Activated naive CD8-positive, alpha-beta T cell treated with anti-CD3 and anti-CD28 coated beads for 36 hours (primary cell): ENCODE measurements around the gene ITGA3. TPM values are rescaled to one million over a fixed set of nuclear protein-coding genes. Genes with fewer than 3 reads are reported as not detected.

Experiments
- DNase-seq: peaks from one replicate; pipeline ENCODE4 v3.0.0; 2021
- H3K27ac Mint-ChIP-seq: one replicate; pipeline ENCODE4 v1.8.0; 2022; ENCODE audit warnings: mild to moderate bottlenecking, moderate library complexity, mixed read lengths
- H3K27me3 Mint-ChIP-seq: one replicate; pipeline ENCODE4 v1.8.0; 2022; ENCODE audit warnings: mild to moderate bottlenecking, mixed read lengths
- H3K36me3 Mint-ChIP-seq: one replicate; pipeline ENCODE4 v1.8.0; 2021; ENCODE audit warnings: mild to moderate bottlenecking, mixed read lengths
- H3K4me1 Mint-ChIP-seq: one replicate; pipeline ENCODE4 v1.8.0; 2021; ENCODE audit warnings: mixed read lengths
- H3K4me3 Mint-ChIP-seq: one replicate; pipeline ENCODE4 v1.8.0; 2022; ENCODE audit warnings: mild to moderate bottlenecking, moderate library complexity, mixed read lengths
- H3K9me3 Mint-ChIP-seq: one replicate; pipeline ENCODE4 v1.8.0; 2022; ENCODE audit warnings: mixed read lengths
- total RNA-seq, 2 experiments: library from RNA; stranded (reverse); gene quantifications; one replicate each; pipeline ENCODE4 v1.2.3, GENCODE V29; 2021

Gene ITGA3
- 1 to 10 TPM; 3.7 to 5.1 TPM for total RNA-seq

- H3K27me3 Mint-ChIP-seq, result peaks cover 4% of the 10 kb centered on the region
- H3K36me3 Mint-ChIP-seq, result no peaks in the 10 kb centered on the region
- peak within 1 kb of the TSS; percentile 84 for H3K4me3 Mint-ChIP-seq
- peak; percentile 64 for DNase-seq
- peak within 1 kb of the TSS; percentile 56 for H3K27ac Mint-ChIP-seq
- peaks cover 26% of the 10 kb centered on the region for H3K4me1 Mint-ChIP-seq
- no peaks in the 10 kb centered on the region for H3K9me3 Mint-ChIP-seq
Measured at GRCh38 chr17:50055426-50056216, at the start of gene ITGA3. Gene ITGA3 (plus strand): TSS chr17:50056110. CDS start chr17:50056440, 330 bp downstream.

DNA sequence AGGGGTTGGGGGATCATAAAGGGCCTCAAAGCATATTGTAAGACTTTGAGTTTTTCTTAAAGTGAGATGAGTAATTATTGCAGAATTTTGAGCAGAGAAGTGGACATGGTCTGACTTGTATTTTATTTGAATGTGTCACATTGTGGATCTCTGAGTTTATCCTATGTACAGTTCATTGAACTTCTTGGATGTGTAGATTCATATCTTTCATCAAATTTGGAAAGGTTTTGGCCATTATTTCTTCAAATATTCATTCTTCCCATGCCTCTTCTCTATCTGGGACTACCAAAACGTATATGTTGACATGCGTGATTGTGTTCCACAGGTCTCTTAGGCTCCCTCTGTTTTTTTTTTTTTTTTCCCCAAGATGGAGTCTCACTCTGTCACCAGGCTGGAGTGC, 46.6 kb upstream of the ITGA3 start:
- peaks cover 40% of the 10 kb centered on the region for H3K27me3 Mint-ChIP-seq
- DNase-seq, result no peak
- H3K9me3 Mint-ChIP-seq, result peaks cover 23% of the 10 kb centered on the region
- no peak overlapping the region for H3K27ac Mint-ChIP-seq
- no peak overlapping the region for H3K4me3 Mint-ChIP-seq
- H3K36me3 Mint-ChIP-seq, result no peaks in the 10 kb centered on the region
- H3K4me1 Mint-ChIP-seq, result no peaks in the 10 kb centered on the region

- no peak overlapping the region for H3K27ac Mint-ChIP-seq
- H3K4me1 Mint-ChIP-seq, result no peaks in the 10 kb centered on the region
- no peak for DNase-seq
- peaks cover 33% of the 10 kb centered on the region for H3K27me3 Mint-ChIP-seq
- no peaks in the 10 kb centered on the region for H3K36me3 Mint-ChIP-seq
- peaks cover 30% of the 10 kb centered on the region for H3K9me3 Mint-ChIP-seq
- H3K4me3 Mint-ChIP-seq, result no peak overlapping the region
Measured at GRCh38 chr17:50013079-50013478, 42.8 kb upstream of the ITGA3 start.

- Mint-ChIP-seq H3K27me3 (peaks cover 32% of the 10 kb centered on the region), H3K9me3 (peaks cover 20% of the 10 kb centered on the region), H3K4me3 (no peak overlapping the region), H3K36me3 (no peaks in the 10 kb centered on the region), H3K27ac (no peak overlapping the region), H3K4me1 (no peaks in the 10 kb centered on the region)
- no peak for DNase-seq
Measured at GRCh38 chr17:50014471-50015088, 41.3 kb upstream of the ITGA3 start.

GRCh38 chr17:50015146-50015545, 40.8 kb upstream of the ITGA3 start:
- Mint-ChIP-seq H3K36me3 (no peaks in the 10 kb centered on the region), H3K9me3 (peaks cover 19% of the 10 kb centered on the region), H3K27me3 (peaks cover 26% of the 10 kb centered on the region), H3K4me3 (no peak overlapping the region), H3K27ac (no peak overlapping the region), H3K4me1 (no peaks in the 10 kb centered on the region)
- no peak for DNase-seq

DNA sequence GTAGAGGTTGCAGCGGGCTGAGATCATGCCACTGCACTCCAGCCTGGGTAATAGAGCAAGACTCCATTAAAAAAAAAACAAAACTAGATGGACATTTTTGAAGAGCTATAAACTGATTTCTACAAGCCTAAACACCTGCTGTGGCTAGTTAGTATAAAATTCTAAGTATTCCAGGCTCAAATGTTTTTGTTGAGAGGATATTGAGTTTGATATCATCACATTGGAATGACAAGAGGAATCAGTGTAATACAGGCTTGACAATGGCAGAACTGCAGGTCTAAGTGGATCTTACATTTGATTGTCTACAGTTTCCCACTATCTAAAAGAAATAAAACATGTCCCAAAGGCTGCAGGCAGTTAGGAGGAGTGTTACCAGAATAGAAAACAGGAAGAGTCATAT, 37.0 kb upstream of the ITGA3 start:
- Mint-ChIP-seq H3K36me3 (no peaks in the 10 kb centered on the region), H3K27me3 (peaks cover 25% of the 10 kb centered on the region), H3K27ac (no peak overlapping the region), H3K9me3 (peaks cover 9% of the 10 kb centered on the region), H3K4me1 (no peaks in the 10 kb centered on the region), H3K4me3 (no peak overlapping the region)
- no peak for DNase-seq

- H3K4me1 Mint-ChIP-seq, result no peaks in the 10 kb centered on the region
- no peak for DNase-seq
- no peak overlapping the region for H3K27ac Mint-ChIP-seq
- H3K4me3 Mint-ChIP-seq, result no peak overlapping the region
- no peaks in the 10 kb centered on the region for H3K36me3 Mint-ChIP-seq
- no peaks in the 10 kb centered on the region for H3K9me3 Mint-ChIP-seq
- peaks cover 25% of the 10 kb centered on the region for H3K27me3 Mint-ChIP-seq
Measured at GRCh38 chr17:50020841-50021599, 34.9 kb upstream of the ITGA3 start.

- Mint-ChIP-seq H3K27me3 (peaks cover 21% of the 10 kb centered on the region), H3K4me1 (peaks cover under 1% of the 10 kb centered on the region), H3K27ac (no peak overlapping the region), H3K36me3 (no peaks in the 10 kb centered on the region), H3K9me3 (no peaks in the 10 kb centered on the region), H3K4me3 (no peak overlapping the region)
- no peak for DNase-seq
Measured at GRCh38 chr17:50021681-50022370, 34.1 kb upstream of the ITGA3 start.

DNA sequence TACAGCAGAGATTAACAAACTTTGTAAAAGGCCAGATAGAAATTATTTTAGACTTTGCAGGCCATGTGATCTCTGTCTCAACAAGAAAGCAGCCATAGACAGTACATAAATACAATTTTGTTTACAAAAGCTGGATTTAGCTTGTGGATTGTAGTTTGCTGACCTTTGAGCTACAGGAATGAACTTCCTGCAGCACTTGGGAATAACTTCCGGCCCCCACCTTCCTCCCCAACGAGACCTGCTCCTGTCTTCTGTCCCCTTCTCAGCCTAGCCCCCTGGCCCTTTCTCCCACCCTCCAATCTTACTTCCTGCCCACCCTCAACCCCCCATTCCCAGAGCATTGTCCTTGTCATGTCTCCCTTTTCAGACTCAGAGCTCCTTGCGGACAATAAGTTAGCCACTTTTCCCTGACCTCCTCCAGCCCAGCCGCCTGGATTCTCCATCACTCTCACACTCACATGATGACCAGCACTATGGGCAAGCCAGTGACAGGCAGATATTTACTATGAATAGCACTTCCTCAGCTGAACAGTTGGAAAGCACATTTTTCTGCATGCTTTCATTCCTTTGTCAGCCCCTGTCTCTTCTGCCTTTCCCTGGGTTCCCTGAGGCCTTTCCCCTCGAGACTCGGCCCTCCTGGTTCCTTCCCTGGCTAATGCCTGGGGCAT, 33.3 kb upstream of the ITGA3 start:
- H3K36me3 Mint-ChIP-seq, result no peaks in the 10 kb centered on the region
- H3K27ac Mint-ChIP-seq, result no peak overlapping the region
- no peak for DNase-seq
- H3K9me3 Mint-ChIP-seq, result no peaks in the 10 kb centered on the region
- H3K4me3 Mint-ChIP-seq, result no peak overlapping the region
- peaks cover 5% of the 10 kb centered on the region for H3K4me1 Mint-ChIP-seq
- H3K27me3 Mint-ChIP-seq, result peaks cover 24% of the 10 kb centered on the region

- Mint-ChIP-seq H3K4me1 (peaks cover 6% of the 10 kb centered on the region), H3K36me3 (no peaks in the 10 kb centered on the region), H3K4me3 (no peak overlapping the region), H3K27me3 (peaks cover 33% of the 10 kb centered on the region), H3K27ac (no peak overlapping the region), H3K9me3 (no peaks in the 10 kb centered on the region)
- no peak for DNase-seq
Measured at GRCh38 chr17:50023520-50023919, 32.4 kb upstream of the ITGA3 start.

DNA sequence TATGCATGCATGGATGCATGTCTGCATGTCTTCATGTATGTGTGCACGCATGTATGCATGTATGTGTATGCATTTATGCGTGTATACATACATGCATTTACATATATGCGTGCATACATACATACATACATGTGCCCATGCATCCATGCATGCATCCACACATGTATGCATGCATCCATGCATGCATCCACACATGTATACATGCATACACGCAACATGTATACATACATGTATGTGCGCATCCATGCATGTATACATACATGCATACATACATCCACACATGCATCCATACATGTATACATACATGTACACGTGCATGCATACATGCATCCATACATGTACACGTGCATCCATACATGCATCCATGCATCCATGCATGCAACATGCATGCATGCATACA, 31.1 kb upstream of the ITGA3 start:
- DNase-seq, result no peak
- Mint-ChIP-seq H3K9me3 (no peaks in the 10 kb centered on the region), H3K27me3 (peaks cover 35% of the 10 kb centered on the region), H3K27ac (no peak overlapping the region), H3K36me3 (no peaks in the 10 kb centered on the region), H3K4me1 (peaks cover 8% of the 10 kb centered on the region), H3K4me3 (no peak overlapping the region)

DNA sequence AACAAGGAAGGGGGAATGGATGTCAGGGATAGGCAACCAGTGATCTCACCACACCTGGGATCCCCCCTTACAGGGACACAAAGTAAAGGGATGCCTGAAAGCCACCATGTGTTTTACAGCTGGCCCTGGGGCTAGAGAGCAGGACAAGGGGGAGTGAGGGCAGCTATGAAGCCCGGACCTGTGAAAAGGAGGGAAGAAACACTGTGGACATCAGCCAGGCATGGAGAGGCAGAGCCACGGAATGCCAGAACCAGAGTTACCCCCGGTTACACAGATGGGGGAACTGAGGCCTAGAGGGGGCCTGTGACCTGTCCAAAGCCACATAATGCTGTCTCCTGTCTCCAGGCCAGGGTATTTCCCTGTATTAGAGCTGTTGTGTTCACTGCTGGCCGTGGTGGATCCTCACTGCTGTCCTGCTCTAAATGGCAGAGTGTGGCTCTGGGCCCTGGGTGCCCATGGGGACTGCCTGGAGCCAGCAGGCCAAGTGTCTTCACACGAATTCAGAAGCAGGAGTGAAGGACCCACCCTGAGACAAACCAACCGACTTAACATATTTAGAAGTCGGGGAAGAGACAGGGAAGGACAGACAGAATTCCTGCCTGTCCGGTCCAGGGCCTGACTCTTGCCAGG, 29.7 kb upstream of the ITGA3 start:
- no peak for DNase-seq
- H3K36me3 Mint-ChIP-seq, result no peaks in the 10 kb centered on the region
- no peak overlapping the region for H3K27ac Mint-ChIP-seq
- peaks cover 8% of the 10 kb centered on the region for H3K4me1 Mint-ChIP-seq
- H3K27me3 Mint-ChIP-seq, result peaks cover 42% of the 10 kb centered on the region
- no peaks in the 10 kb centered on the region for H3K9me3 Mint-ChIP-seq
- no peak overlapping the region for H3K4me3 Mint-ChIP-seq

DNA sequence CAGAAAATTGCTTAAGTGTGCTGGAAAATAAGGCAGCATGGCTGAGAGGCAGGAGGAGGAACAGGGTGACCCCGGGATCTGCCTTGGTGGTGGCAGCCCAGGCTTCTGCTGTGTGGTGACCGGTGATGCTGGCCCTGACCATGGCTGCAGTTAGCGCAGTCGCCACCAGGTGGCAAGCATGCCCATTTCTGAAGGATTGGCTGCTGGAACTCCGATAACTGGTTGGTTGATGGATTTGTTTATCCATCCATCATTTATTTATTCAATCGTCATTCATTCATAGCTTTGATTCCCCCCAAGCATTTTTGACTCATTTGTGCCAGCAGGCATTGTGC, 29.1 kb upstream of the ITGA3 start:
- Mint-ChIP-seq H3K4me3 (no peak overlapping the region), H3K36me3 (no peaks in the 10 kb centered on the region), H3K9me3 (no peaks in the 10 kb centered on the region), H3K27ac (no peak overlapping the region), H3K27me3 (peaks cover 42% of the 10 kb centered on the region), H3K4me1 (peaks cover 8% of the 10 kb centered on the region)
- peak; percentile 74 for DNase-seq

GRCh38 chr17:50027172-50027880, 28.6 kb upstream of the ITGA3 start:
- H3K4me3 Mint-ChIP-seq, result no peak overlapping the region
- H3K27ac Mint-ChIP-seq, result no peak overlapping the region
- DNase-seq, result no peak

More at GRCh38 chr17:50027172-50027880, 28.6 kb upstream of the ITGA3 start:
- Mint-ChIP-seq H3K27me3 (peaks cover 38% of the 10 kb centered on the region), H3K36me3 (no peaks in the 10 kb centered on the region), H3K4me1 (peaks cover 8% of the 10 kb centered on the region), H3K9me3 (no peaks in the 10 kb centered on the region)
